Fibroblast of skin of left biceps (primary cell): ENCODE measurements around the gene JPH4.

Source experiments
- DNase-seq, 2 experiments: peaks; one replicate each; pipeline ENCODE4 v3.0.0-alpha.2; 2013; ENCODE audit warnings: low read depth in 2 of 2

The JPH4 gene

DNA sequence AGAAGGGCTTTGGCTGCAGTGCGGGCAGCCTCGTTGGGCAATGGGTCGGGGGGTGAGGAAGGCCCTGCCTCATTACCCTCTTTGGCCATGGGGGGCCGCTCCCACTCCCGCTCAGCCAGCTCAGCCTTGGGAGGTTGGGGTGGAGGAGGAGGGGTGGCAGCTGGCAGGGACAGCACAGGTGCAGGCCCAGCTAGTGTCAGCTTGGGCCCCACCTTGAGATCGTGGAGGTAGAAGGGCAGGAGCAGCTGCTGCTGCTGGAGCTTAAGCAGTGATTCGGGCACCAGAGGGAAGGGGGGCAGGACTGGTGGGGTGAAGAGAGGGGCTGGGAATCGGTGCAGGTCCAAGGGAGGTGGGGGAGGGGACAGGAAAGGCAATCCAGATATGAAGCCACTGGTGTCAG is 53.0 kb downstream of the JPH4 start:
- DNase-seq, result no peak

DNA sequence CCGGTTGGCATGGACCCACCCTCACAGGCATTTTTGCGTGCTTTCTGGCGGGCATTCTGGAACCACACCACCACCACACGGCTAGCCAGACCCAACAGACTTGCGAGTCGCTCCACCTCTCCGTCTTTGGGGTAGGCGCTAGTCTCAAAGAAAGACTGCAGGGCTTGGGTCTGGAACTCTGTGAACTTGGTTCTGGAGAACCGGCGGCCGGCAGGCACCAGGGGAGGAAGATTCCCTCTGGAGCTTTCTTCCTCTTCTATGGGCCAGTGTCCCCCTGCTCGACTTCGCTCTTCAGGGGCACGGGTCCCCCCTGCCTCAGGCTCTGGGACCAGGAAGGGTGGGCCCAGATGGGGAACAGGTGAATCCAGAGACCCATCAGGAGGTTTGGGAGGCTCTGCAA is 53.6 kb downstream of the JPH4 start:
- DNase-seq, result no peak

DNA sequence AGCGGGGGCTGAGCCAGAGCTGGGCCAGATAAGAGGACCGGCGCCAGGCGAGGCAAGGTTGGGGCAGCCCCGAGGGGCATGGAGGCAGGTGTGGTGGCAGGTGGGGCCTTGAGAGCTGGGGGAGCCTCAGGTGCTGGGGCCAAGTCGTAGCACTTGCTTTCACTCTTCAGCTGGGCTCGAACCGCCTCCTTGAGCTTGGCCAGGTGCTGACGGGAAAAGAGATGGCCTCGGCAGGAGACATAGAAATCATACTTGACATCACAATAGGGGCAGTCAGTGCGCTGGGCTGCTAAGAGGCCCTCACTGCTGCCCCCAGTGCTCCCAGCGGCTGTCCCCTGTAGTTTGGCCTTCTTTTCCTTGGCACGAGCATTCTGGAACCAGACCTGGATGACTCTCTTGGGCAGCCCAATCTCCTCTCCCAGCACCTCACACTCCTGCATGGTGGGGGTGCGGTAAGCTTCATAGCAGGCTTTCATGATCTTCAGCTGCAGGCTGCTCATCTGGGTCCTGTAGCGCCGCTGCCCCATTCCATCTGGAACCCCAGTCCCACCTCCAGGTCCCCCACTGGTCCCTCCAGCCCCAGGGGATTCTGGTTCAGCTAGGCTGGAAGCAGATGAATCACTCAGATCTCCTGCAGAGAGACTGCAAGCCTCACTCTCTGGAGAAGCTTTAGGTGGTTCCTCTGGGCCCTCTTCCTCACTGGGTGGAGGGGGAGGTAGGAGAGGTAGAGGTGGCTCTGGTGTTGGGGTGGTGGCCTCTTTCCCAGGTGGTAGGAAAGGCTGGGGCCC is 55.2 kb downstream of the JPH4 start:
- no peak for DNase-seq

DNA sequence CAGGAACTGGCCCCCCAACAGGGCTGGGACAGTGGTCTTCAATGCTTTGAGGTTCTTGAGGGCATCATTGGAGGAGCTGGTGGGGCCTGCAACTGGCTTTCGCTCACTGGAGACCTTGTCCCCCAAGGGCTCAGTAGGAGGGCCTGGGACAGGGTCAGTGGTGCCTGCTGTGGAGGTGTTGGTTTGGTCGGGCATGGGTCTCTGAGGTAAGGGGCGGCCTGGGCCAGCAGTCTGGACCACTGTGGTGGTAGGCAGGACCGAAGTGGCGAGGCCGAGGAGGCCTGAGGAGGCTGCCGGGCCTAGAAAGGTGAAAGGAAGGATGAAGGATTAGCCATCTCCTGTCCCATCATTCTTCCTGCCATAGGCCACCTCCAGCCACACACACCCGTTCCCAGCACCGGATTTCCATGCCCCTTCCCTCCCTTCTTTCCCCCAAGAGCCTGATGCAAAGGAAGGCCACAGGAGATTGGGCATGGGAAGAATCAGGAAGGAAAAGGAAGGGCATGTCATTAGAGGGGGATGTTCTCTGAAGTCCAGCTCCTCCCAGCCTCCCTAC is 55.9 kb downstream of the JPH4 start:
- no peak for DNase-seq

- no peak for DNase-seq
Observed at GRCh38 chr14:23521785-23522640, 56.6 kb downstream of the JPH4 start.

- no peak for DNase-seq
Observed at GRCh38 chr14:23520899-23521533, 57.6 kb downstream of the JPH4 start.

- no peak for DNase-seq
Observed at GRCh38 chr14:23518709-23519108, 59.9 kb downstream of the JPH4 start.
